WERI-Rb-1 (cell line): Measurements from ENCODE around the gene FIG4.
"Not testable (repeated sequence)": the region's sequence is repeated elsewhere in the genome, so short reads cannot be mapped to it uniquely, and the experiment has no call there.

Source experiments
- DNase-seq: peaks from one replicate; pipeline ENCODE4 v3.0.0-alpha.2; 2020
- H3K27ac ChIP-seq: fragments of 250-450 bp; sonication (Bioruptor Pico); 2 replicates; pipeline ENCODE4 v1.5.1; 2020; ENCODE audit warnings: mild to moderate bottlenecking, moderate library complexity
- H3K27me3 ChIP-seq: fragments of 250-450 bp; sonication (Bioruptor Pico); 2 replicates; pipeline ENCODE4 v1.5.1; 2021; ENCODE audit warnings: mild to moderate bottlenecking, low read depth, moderate library complexity; ENCODE audit not compliant: insufficient read depth, severe bottlenecking
- H3K36me3 ChIP-seq: fragments of 250-450 bp; sonication (Bioruptor Pico); 2 replicates; pipeline ENCODE4 v1.5.1; 2020; ENCODE audit warnings: mild to moderate bottlenecking, moderate library complexity
- H3K4me3 ChIP-seq: 2 replicates; pipeline ENCODE4 v1.5.1; 2011; ENCODE audit warnings: low read depth, mild to moderate bottlenecking, control low read depth, low read length
- H3K9me3 ChIP-seq: fragments of 250-450 bp; sonication (Bioruptor Pico); 2 replicates; pipeline ENCODE4 v1.5.1; 2021; ENCODE audit warnings: mild to moderate bottlenecking, moderate library complexity; ENCODE audit not compliant: severe bottlenecking
- TF ChIP-seq, protein P1 (sequence below): IDR thresholded peaks from 2 replicates; pipeline ENCODE4 v1.5.1; 2011; ENCODE audit warnings: low read depth, mild to moderate bottlenecking, control low read depth, inconsistent platforms, low read length

The FIG4 gene

DNA sequence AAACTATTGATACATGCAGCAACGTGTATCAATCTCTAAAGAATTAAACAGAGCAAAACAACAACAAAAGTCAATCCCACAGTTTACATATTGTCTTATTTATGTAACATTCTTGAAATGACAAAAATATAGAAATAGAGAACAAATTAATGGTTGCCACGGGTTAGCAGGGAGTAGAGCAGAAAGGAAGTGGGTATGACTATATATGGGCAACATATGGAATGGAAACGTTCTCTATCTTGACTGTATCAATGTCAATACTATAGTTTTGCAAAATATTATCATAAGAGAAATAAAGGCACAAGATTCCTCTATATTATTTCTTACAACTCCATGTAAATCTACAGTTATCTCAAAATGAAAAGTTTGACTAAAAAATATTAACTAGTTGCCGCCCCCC, 12.9 kb upstream of the FIG4 start:
- no peak overlapping the region for H3K27ac ChIP-seq
- no peaks in the 10 kb centered on the region for H3K36me3 ChIP-seq
- H3K9me3 ChIP-seq = no peaks in the 10 kb centered on the region
- H3K4me3 ChIP-seq = no peak overlapping the region
- no peaks in the 10 kb centered on the region for H3K27me3 ChIP-seq
- DNase-seq = no peak
- TF ChIP-seq, protein P1, sequence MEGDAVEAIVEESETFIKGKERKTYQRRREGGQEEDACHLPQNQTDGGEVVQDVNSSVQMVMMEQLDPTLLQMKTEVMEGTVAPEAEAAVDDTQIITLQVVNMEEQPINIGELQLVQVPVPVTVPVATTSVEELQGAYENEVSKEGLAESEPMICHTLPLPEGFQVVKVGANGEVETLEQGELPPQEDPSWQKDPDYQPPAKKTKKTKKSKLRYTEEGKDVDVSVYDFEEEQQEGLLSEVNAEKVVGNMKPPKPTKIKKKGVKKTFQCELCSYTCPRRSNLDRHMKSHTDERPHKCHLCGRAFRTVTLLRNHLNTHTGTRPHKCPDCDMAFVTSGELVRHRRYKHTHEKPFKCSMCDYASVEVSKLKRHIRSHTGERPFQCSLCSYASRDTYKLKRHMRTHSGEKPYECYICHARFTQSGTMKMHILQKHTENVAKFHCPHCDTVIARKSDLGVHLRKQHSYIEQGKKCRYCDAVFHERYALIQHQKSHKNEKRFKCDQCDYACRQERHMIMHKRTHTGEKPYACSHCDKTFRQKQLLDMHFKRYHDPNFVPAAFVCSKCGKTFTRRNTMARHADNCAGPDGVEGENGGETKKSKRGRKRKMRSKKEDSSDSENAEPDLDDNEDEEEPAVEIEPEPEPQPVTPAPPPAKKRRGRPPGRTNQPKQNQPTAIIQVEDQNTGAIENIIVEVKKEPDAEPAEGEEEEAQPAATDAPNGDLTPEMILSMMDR = no peak

- H3K27ac ChIP-seq, H3K27me3 ChIP-seq, H3K4me3 ChIP-seq, H3K9me3 ChIP-seq, H3K36me3 ChIP-seq, DNase-seq: not testable (repeated sequence)
Observed at GRCh38 chr6:109678661-109679505, 12.2 kb upstream of the FIG4 start.

- TF ChIP-seq, protein P1 = no peak
- Histone ChIP-seq H3K27me3 (no peaks in the 10 kb centered on the region), H3K9me3 (no peaks in the 10 kb centered on the region), H3K27ac (no peak overlapping the region), H3K4me3 (no peak overlapping the region), H3K36me3 (no peaks in the 10 kb centered on the region)
- no peak for DNase-seq
Observed at GRCh38 chr6:109686566-109687265, 4.4 kb upstream of the FIG4 start.

DNA sequence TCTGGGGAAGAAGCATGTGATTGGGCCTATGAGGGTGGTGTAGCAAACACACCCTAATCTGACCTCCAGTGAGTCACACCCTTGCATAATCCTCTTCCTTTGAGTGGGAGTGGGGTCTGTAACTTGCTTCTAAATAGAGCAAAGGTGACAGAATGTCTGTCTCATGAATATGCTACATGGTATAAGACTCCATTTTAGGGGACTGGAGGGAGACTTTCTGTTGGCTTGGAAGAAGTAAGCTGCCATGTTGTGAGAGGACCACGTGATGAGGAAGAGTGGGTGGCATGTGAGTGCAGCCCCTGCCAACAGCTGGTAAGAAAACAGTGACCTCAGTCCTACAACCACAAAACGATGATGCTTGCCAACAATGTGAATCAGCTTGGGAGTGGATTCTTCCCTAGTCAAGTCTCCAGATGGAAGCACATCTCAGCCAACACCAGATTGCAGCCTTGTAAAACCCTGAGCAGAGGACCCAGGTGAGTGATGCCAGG, 3.8 kb upstream of the FIG4 start:
- no peak overlapping the region for H3K4me3 ChIP-seq
- no peaks in the 10 kb centered on the region for H3K9me3 ChIP-seq
- no peaks in the 10 kb centered on the region for H3K27me3 ChIP-seq
- H3K27ac ChIP-seq = no peak overlapping the region
- DNase-seq = no peak
- H3K36me3 ChIP-seq = no peaks in the 10 kb centered on the region
- TF ChIP-seq, protein P1 = no peak

GRCh38 chr6:109690373-109690736, 741 bp upstream of the FIG4 start:
- no peaks in the 10 kb centered on the region for H3K27me3 ChIP-seq
- peak; percentile 75 for DNase-seq
- peak overlapping the region; percentile 96 for H3K4me3 ChIP-seq
- H3K36me3 ChIP-seq = no peaks in the 10 kb centered on the region
- peak overlapping the region; percentile 74 for H3K27ac ChIP-seq
- TF ChIP-seq, protein P1 = no peak
- H3K9me3 ChIP-seq = no peaks in the 10 kb centered on the region

- no peak overlapping the region for H3K27ac ChIP-seq
- H3K36me3 ChIP-seq = peaks cover 8% of the 10 kb centered on the region; the same call in 1 of the 2 replicates
- H3K4me3 ChIP-seq = no peak overlapping the region
- TF ChIP-seq, protein P1 = no peak
- DNase-seq = no peak
- no peaks in the 10 kb centered on the region for H3K27me3 ChIP-seq
- no peaks in the 10 kb centered on the region for H3K9me3 ChIP-seq
Observed at GRCh38 chr6:109693111-109693510, 2.0 kb downstream of the FIG4 start.
